GM04504 (cell line): ENCODE data around the gene RASSF4.

Source experiments
- DNase-seq: peaks from one replicate; pipeline ENCODE4 v3.0.0-alpha.2; 2012; ENCODE audit warnings: low read depth

Gene RASSF4, protein sequence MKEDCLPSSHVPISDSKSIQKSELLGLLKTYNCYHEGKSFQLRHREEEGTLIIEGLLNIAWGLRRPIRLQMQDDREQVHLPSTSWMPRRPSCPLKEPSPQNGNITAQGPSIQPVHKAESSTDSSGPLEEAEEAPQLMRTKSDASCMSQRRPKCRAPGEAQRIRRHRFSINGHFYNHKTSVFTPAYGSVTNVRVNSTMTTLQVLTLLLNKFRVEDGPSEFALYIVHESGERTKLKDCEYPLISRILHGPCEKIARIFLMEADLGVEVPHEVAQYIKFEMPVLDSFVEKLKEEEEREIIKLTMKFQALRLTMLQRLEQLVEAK

DNA sequence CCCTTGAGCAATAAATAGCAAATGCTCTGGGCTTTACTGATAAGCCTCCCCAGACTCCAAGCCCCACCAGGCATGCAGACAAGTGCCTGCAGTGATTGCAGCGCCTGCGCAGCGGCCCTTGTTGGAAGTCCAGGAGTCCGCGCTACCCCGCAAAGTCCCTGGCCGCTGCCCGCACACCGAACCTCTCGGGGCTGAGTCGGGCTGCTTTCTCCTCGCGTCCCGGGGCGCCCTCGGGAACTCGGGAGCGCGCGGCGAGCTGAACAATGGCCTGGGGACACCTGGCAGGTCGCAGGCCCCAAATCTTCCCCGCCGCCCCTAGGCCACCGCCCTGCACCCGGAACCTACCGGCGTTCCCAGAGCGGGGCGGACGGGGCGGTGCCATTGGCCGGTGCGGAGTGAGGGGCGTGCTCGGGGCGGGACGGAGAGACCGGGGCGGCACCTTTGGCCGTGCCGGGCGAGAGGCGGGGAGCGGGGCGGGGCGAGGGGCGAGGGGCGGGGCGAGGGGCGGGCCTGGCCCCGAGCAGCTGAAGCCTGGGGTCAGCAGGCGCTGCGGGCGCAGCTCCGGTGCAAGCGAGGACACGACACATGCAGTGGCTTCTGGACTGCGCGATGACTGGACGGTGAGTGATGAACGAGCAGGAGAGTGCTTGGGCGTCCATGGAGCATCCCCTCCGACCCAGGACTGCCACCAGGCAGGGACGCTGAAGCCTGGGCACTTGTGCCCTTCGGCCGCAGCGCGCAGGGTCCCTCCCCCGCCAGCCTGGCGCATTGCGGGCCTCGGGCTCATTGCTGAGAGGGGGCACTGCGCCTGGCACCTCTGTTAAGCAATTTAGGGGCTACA is at the start of gene RASSF4:
Gene RASSF4, plus strand, starts transcription at position 556 of the 841 bp plus-strand sequence. CDS start 10,401 bp downstream, outside the sequence.
- peak; percentile 58 for DNase-seq

DNA sequence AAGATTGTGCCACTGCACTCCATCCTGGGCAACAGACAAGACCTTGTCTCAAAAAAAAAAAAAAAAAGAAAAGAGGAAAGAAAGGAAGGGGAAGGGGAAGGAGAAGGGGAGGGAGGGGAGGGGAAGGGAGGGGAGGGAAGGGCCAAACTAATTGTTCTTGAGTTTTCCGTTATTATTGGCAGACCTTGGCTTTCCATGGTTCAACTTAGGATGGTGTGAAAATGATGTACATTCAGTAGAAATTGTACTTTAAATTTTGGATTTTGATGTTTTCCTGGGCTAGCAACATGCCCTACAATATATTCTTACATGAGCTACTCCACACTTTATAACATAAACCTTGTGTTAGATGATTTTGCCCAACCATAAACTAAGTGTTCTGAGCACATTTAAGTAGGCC is 49.7 kb upstream of the RASSF4 start:
- no peak for DNase-seq

DNA sequence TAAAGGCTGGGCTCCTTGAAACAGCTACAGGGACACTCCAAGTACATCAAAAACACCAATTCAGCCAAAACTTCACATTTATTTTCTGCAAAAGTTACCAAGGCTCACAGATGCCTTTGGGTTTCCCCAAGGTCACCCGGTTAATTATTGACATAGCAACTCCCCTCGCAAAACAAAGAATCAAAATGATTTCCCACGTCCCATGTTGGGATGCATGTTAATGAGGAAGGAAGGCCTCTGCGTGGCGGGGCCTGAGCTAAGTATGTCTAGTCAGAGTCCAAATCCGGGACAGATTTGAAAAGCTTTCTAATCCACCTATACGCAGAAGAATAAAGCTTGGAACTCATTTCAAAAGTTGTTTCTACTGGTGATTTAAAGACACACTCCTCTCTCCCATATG is 49.0 kb upstream of the RASSF4 start:
- DNase-seq = no peak

DNA sequence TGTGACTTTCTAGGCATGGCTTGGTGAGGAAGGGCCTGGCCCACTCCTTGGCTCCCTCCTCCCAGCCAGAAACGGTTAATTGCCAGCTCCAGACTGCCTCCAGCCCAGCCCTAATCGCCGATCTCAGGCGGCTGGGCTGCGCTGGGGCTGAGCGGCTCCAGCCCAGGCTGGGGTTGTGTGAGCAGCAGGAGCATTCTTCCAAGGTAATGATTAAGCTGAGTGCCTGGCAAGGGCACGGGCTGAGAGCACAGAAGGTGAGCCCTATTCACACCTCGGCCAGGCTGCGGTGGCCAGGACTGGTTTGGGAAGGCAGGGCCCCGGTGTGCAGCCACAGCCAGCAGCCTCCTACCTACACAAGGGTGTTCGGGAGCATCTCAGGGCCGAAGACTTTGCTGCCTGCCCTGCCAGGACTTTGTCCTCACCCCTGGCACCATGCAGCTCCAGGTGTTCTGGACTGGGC is 48.5 kb upstream of the RASSF4 start, which contains the start of gene TMEM72:
Gene TMEM72, plus strand, starts transcription at position 257 of the 460 bp plus-strand sequence. Its CDS starts 176 bp downstream, at position 433.
- DNase-seq = no peak

DNA sequence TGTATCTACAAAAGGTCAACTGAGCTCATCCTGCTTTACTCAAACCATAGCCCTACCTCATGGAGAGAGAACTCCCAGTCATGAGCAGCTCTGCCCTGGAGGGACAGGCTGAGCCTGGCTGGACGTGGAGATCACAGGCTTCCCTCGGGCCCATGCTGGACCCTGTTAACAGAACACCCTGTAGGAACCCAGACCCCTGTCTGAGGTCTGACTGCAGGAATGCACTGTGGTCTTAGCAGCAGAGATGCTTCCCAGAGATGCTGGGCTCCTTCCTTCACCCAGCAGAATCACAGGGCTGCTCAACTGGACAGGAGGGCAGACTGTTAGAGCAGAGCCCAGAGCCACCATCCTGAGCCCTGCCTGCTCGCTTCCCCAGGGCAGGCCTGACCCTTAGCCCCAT is 47.7 kb upstream of the RASSF4 start:
- DNase-seq = no peak

DNA sequence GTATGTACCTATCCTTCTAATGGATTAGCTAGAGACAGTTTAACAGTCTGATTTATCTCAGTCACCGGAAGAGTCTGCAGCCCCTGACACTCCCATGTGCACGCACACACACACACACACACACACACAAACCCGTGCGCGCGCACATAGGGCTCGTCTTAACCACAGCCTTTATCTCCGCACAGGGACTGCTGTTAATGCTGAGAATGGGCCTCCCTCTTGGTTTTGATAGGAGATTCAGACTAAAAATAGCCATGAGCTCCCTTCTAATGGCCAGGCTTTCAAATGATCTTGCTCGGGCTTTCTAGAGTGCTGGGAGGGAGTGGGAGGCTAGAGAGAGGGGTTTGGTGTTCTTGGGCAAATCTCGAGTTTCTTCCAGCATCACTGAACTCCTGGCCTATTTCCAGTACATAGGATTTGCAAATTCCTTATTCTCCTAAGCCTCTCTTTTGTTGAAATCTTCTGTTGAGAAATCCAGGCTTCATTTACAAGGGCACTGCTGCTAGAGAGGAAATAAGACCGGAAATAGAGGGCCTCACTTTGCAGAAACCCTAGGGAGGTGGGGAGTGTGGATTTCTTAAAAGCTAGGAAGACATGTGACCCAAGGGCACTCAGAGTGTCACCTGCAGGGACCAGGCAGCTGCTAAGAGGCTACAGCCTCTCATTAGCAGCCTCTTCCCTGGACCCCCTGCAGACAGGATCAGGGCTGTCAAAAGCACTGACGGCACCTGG is 46.1 kb upstream of the RASSF4 start:
- DNase-seq = no peak

DNA sequence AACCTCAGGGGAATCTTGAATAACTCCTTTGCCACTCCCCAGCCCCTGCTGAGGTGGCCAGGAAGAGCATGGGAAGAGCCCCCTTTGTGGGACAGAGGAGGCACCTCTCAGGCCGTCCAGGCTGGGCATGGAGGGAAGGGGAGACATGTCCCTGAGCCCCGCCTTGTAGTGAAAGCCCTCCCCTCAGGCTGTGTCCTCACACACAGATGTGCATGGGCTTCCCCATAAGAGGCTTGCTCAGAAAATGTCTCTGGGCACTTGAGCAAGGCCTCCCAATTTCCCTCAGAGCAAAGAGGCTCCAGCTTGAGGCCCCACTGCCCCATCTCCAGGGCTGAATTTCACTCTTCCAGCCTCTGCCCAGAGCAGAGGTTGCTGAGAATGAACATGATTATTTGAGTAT is 44.7 kb upstream of the RASSF4 start:
- no peak for DNase-seq

DNA sequence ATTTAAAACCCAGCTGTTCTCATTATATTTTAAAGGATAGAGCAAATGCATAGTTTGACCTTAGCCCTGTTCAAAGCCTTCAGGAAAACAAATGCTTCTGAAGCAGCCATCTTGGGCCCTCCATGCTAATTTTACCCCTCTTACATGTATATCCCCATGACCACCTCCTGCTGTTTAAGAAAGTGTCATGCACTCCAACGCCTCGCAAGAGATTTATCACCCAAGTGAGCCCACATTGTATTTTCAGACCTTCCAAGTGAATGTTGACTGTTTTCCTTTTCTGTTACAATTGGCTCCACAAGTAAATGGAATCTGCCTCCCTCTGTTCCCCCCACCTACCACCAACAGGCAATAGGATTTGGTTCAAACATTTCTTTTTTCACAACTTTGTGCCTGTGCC is 43.2 kb upstream of the RASSF4 start:
- DNase-seq = no peak

DNA sequence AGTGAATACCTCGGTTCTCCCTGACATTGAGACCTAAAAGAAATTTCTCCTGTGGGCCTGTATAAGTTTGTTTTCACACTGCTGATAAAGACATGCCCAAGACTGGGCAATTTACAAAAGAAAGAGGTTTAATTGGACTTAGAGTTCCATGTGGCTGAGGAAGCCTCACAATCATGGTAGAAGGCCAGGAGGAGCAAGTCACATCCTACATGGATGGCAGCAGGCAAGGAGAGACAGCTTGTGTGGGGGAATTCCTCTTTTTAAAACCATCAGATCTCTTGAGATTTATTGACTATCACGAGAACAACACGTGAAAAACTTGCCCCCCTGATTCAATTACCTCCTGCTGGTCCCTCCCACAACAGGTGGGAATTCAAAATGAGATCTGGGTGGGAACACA is 41.8 kb upstream of the RASSF4 start:
- DNase-seq = no peak

DNA sequence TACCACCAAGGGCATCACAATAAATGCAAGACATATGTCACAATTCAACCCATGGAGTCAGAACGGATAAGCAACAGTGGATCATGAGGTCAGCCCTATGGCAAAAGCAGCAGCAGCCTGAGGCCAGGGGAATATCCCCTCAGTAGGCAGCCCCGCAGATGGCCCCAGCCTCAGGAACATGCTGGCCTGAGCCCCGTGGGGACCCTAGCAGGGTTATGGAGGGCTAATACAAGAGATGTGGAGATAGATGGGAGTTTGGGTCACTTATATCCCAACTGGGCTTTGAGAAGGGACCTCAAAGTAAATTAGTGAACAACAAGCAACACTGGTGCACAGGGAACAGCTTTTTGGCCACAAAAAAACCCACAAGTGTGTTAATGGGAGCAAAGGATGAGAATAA is 39.4 kb upstream of the RASSF4 start:
- no peak for DNase-seq

DNA sequence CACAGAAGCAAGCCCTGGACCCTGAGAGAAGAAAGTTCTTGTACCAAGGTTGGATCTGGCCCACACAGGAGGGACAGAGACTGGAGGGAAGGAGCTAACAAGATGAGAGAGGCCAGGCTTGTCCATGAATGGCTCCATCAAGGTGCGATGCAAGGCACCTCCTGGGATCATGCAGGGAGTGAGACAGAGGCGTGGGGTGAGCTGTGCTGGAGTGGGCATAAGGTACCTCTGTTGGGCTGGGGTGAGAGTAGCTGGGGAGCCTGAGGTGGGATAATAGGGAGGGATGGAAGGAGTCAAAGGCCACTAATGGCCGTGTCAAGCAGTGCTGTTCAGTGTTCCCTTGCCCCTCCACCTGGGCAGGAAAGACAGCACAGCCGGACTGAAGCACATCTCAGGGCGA is 38.5 kb upstream of the RASSF4 start:
- no peak for DNase-seq

DNA sequence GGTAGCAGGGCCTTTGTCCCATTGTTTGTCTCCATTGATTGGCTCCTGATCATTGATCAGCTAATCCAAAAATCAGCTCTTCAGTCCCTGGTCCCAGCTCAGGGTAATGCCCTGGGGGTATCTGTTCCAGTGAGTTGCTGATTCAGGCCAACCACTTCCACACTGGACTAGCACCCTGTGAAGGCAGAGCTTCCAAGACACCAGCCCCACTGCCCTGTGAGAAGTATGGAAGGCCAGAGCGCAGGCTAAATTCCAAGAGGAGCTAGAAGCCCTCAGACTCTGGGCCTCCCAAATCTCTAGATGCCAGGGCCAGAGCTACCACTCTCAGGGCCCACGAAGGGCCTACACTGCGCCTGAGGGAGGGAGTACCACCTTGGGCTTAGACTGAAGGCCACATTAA is 38.1 kb upstream of the RASSF4 start:
- DNase-seq = no peak

DNA sequence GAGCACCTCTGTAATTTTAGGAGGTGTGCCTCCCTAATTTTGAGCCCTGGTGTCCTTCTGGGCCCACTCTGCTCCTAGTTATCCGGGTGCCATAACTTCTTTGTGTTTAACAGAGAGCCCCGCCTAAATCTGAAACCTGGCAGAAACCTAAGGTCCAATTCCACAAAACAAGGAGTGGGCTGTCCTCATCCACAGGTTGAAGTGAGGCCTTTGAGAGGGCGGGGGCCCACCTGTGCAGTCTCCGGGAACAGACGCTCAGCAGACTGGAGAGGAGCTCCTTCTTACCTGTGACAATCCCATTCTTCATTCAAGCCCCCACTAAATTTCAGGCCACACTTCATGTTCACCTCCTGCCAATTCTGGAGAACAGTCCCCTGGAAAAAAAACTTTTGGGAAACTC is 37.6 kb upstream of the RASSF4 start:
- DNase-seq = no peak

DNA sequence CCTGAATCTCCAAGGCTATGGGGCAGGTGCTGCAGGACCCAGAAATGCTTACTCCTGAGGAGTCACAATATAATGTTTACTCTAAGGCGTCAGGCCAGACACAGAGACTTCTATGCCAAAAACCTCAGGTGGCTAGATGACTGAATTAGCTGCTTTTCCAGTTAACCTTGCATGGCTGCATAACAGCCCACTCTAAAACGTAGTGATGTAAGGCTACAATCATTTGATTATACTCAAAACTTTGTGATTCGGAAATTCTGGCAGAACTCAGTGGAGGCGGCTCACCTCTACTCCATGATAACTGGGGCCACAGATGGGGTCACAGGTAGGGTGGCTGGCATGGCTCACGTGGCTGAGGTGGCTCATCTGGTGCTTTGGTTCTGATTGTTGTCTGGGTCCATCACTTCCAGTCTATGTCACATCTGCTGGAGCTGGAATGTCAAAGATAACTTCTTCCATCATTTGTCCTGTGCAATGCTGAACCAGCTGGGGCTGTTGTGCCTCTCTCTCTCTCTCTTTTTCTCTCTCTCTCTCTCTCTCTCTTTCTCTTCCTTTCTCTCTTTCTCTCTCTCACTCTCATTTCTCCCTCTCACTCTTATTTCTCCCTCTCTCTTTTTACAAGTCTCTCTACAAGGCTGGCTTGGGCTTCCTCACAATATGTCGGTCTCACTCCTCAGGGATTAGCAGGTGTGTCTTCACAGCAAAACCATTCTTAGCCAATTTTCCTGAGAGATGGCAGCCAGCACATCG is 36.6 kb upstream of the RASSF4 start:
- DNase-seq = no peak

DNA sequence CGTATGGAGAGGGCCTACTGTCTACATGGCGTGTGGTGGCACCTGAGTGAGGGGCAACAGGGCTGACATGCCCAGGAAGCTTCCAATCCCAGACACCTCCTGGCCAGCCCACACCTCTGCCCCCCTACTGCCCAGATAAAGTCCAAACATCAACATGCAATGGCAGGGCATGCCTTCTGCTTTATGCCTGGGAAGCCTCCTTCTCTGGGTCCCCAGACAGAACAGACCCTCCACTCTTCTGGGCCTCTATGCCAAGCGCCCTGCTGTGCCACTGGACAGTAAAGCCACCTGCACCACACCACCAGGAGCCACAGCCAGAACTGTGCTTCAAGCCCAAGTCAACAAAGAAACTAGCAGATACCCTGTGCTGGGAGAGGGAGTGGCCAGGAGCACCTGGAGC is 36.0 kb upstream of the RASSF4 start:
- no peak for DNase-seq

DNA sequence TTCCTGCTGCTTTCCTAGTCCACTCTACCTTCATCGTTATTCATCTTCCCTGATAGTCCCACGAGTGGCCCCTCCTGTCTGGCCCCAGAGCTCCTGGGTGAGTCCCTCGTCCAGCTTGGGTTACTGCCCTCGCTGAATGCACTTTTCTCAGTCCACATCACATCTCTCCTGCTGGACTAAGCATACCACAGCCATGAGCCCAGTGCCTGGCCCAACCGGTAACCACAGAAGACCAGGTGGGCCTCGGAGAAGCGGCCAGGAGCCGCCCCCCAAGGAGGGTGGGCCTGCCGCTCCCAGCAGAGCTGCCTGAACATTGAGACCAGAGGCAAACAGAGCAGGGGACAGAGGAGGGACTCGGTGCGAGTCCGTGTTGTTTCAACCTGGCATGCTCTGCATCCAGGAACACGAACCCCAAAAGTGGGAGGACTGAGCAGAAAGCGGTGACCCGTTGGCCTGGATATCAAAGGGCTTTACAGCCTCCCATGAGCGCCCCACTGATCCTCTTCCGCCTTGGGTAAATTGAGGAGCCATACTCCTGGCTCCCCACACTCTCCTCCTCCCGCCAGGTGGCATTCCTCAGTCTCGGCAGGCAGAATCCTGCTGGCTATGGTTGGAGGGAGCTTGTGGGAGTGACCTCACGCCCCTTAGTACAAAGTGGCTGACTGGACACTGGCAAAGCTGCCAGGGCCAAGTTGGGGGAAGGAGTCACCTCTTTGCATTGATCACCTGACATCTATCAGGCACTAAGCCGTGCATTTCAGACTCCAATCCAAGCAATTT is 35.2 kb upstream of the RASSF4 start:
- no peak for DNase-seq

DNA sequence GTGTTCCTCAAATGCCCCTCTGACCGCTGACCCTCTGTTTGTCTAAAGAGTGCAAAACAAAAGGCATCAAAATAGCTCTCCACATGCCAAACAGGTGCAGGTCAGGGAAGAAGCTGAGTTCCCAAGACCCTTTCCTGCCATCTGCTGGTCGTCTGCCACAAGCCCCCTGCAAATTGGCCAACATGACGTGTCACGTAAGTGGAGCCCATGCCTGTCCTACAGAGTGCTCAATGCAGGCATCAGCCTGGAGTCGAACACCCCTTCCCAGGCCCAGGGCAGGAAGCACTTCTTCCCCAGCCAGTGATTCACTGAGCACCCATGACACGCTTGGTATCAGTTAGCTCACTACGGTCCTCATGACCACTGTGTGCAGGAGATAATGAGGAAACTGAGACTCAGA is 34.4 kb upstream of the RASSF4 start:
- no peak for DNase-seq

DNA sequence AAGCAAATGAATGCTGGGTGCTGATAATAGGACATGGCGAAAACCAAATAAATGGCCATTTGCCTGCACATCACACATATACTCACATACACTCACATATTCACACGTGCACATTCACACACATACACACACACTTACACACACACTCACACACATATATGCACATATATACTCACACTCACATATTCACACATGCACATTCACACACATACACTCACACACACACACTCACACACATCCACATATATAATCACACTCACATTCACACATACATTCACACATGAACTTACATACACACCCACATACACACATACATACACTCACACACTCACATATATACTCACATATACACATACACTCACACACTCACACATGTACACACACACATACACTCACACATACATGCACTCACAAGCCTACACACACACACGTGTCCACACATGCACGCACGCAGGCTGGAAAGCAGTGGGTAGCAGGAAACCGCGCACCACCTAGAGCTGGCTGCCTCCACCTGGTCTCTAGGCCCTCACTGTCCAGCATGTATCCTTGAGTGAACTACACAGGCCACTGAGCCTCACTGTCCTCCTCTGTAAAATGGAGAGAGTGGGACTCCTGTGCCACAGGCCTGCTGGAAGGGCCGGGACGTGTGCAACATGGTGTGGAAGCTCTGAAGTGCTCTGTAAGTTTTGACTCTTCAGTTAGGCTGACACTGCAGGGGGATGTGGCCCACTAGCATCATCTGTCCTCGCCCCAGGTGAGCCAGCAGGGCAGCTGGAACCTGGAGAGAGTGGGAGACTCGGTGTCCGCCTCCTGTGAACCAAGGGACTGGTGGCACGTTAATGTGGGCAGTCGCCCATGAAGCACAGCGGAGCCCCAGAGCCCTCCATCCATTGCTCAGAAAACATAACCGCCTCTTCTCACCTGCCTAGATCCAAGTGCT is 33.5 kb upstream of the RASSF4 start:
- DNase-seq = no peak

DNA sequence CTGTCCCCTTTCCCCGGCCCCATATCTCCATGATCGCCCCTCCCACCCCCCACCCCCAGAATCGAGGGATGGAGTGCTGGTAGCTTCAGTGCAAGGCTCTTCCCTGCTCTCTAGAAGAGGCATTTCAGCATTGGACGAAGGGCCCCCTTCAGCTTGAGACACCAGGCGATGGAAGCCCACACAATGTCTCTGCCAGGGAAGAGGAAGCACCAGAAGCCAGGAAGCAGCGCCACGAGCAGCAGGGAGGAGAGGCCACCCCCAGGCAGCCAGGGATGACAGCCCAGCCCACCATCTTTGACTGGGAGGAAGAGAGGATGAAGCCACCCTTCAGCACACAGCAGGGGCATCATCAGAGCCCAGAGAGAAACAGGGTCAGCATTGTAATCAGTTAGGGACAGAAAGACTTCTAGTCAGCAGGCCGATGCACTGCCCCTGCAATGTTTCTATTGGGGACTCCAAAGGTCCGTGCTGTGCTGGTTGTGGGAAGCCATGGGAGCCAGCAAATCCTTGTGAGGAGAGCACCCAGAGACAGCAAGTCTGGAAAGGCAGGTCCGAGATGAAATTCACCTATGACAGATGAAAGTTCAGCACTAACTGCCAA is 32.8 kb upstream of the RASSF4 start:
- no peak for DNase-seq

DNA sequence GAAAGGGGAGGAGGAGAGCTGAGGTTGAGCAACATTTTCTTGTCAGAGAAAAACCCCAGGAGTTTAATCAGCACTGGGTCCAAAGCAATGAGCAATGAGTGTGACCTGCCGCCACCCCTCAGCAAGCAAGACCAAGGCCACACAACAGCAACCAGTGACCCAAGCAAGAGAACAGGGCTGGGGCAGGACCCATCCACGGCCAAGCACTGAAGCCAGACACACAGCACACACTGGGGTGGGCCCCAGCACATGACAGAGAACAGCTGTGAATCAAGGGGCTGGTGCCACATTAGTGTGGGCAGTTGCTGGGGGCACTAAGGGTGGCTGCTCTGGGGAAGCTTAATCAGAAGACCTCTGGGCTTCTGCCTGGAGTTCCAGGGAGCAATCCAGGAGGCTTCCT is 32.2 kb upstream of the RASSF4 start:
- DNase-seq = no peak
